HG03469 (cell line): Measurements from ENCODE around the gene TMEM170A.
"Not testable (repeated sequence)": the region's sequence is repeated elsewhere in the genome, so short reads cannot be mapped to it uniquely, and the experiment has no call there.

Experiments used
- ATAC-seq: cut with Tn5 transposase; IDR thresholded peaks from one replicate; pipeline ENCODE4 v1.9.1; 2021; ENCODE audit warnings: mild to moderate bottlenecking, moderate library complexity, moderate number of reproducible peaks; ENCODE audit not compliant: unreplicated experiment

TMEM170A gene

DNA sequence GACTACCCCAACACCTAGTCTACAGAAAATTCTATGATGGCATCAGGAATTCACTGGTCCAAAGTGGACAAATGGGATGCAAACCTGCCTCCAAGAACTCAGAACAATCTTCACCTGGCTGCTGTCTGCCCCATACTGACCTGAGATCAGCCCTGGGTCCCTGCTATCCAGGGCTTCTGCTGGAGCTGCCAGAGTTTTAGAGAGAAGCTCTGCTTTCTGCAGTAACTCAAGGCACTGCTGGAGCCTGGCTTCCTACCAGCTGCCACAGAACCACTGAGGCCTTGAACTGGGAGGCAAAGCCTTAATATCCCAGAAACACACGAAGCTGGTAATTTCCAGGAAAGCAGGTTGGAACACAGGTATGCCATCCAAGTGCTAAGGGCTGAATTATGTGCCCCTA, 7.5 kb downstream of the TMEM170A start:
- ATAC-seq, result no peak

GRCh38 chr16:75456486-75456885, 8.0 kb downstream of the TMEM170A start:
- not testable (repeated sequence) for ATAC-seq

- ATAC-seq, result no peak
Measured at GRCh38 chr16:75455677-75456076, 8.8 kb downstream of the TMEM170A start.

GRCh38 chr16:75452464-75453190, 11.9 kb downstream of the TMEM170A start:
- no peak for ATAC-seq

GRCh38 chr16:75446416-75446815, 18.1 kb downstream of the TMEM170A start:
- no peak for ATAC-seq

DNA sequence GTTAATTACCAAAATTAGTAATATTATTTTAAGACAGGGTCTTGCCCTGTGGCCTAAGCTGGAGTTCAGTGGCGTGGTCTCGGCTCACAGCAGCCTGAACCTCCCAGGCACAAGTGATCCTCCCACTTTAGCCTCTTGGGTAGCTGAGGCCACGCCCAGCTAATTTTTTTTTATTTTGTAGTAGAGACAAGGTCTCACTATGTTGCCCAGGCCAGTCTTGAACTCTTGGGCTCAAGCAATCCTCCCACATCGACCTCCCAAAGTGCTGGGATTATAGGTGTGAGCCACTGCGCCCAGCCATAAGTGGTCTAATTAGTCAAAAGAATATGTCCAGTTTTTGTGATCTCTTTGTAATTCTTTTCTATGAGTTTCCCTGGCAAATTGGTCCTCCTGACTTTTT, 19.2 kb downstream of the TMEM170A start:
- ATAC-seq, result no peak

GRCh38 chr16:75443298-75443697, 21.2 kb downstream of the TMEM170A start:
- no peak for ATAC-seq

GRCh38 chr16:75433732-75434413, 30.6 kb downstream of the TMEM170A start:
- ATAC-seq, result peak; percentile 51

- peak; percentile 81 for ATAC-seq
Measured at GRCh38 chr16:75432828-75433731, 31.4 kb downstream of the TMEM170A start, which contains the start of gene CFDP1. TSS of gene CFDP1 (minus strand) at chr16:75433503. CDS start at chr16:75433352, 151 bp downstream.

GRCh38 chr16:75429621-75430403, 34.7 kb downstream of the TMEM170A start:
- ATAC-seq, result no peak

DNA sequence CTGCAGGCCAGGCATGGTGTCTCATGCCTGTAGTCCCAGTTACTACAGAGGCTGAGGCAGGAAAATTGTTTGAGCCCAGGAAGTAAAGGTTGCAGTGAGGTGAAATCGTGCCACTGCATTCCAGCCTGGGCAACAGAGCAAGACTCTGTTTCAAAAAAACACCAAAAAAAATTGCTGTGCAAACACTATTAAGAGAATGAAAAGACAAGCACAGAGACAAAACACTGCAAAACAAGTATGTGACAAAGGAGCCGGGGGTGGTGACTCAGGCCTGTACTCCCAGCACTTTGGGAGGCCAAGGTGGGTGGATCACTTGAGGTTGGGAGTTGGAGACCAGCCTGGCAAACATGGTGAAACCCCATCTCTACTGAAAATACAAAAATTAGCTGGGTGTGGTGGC, 38.0 kb downstream of the TMEM170A start:
- not testable (repeated sequence) for ATAC-seq

DNA sequence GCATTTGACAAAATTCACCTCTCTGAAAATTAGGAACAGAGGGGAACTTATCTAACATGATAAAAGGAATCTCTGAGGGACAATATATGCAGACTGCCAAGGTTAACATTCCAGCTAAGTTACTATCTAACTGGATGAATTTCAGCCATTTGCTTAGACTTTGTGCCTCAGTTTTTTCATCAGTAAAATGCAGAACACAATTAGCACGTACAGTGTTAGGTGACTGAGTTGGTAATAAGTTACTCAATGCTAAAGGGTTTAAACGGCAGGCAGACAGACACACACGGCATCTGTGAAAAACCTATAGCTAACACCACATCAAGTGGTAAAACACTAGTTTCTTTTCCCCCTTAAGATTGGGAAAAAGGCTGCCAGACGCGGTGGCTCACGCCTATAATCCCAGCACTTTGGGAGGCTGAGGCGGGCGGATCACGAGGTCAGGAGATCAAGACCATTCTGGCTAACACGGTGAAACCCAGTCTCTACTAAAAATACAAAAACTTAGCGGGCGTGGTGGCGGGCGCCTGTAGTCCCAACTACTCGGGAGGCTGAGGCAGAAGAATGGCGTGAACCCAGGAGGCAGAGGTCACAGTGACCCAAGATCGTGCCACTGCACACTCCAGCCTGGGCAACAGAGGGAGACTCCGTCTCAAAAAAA, 40.3 kb downstream of the TMEM170A start:
- ATAC-seq, result not testable (repeated sequence)

DNA sequence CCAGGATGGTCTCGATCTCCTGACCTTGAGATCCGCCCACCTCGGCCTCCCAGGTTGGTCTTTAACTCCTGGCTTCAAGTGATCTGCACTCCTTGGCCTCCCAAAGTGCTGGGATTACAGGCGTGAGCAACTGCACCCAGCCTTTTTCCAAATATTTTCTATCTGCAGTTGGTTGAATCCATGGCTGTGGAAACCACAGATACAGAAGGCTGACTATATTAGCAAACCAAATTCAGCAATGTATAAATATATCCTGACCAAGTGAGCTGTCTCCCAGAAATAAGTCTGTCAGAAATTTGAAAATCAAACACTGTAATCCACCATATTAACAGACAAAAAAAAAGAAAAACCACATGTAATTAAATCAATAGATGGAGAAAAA, 40.8 kb downstream of the TMEM170A start:
- no peak for ATAC-seq

GRCh38 chr16:75421820-75422126, 42.7 kb downstream of the TMEM170A start:
- ATAC-seq, result no peak

DNA sequence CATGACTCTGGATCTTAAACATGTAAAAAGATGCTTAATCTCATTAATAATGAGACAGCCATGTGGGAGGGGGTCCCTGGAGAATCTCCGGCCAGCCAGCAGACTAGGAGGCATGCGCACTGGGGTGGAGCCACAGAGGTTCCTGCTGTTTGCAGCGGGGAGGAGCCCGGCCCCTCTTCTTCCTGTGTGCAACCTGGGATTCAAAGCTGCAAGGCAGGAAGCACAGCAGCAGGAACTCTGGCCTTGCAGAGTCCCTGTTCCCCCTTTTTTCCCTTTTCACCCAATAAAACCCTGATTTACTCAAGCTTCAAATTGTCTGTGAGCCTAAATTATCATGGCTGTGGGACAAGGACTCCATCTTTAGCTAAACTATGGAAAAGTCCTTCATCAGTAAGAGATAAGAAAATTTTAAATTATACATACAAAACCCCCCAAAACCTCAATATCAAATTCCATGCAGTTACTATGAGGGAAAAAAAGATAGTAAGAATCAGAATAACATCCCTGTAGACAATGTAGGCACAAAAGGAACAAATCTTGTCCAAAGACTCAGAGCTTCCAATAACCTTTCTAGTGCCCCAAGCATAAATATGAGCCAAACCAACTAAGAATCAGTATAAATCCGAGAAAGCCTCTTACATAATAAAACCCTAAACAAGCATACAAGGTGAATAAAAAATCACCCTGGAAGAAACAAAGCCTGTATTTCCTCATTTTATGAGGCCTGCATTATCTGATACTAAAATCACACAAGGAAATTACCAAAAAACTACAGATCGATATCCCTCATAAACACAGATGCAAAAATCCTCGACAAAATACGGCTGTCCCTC, 43.3 kb downstream of the TMEM170A start:
- no peak for ATAC-seq

DNA sequence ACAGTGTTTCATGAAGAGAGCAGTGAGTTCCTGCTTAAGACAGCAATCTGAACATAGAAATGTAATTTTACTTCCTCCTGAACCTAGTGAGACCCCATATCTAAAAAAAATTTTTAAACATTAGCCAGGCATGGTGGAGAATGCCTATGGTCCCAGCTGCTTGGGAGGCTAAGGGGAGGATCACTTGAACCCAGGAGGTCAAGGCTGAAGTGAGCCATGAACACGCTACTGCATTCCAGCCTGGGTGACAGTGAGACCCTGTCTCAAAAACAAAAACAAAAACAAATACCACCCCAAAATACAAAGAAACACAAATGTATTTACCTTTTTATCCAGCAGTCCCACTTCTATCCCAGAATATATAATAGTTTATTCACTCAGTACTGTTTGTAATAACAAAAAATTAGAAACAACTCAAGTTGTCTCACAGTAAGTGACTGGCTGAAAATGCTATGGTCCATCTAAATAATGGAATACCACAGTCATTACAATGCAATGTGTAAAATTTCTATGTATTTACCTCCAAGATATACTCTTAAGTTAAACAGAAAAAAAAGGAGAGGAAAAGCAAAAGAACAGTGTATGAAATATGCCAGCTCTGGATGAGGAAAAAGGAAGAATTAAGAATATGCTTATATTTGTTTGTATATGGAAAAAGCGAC, 47.5 kb downstream of the TMEM170A start:
- no peak for ATAC-seq

DNA sequence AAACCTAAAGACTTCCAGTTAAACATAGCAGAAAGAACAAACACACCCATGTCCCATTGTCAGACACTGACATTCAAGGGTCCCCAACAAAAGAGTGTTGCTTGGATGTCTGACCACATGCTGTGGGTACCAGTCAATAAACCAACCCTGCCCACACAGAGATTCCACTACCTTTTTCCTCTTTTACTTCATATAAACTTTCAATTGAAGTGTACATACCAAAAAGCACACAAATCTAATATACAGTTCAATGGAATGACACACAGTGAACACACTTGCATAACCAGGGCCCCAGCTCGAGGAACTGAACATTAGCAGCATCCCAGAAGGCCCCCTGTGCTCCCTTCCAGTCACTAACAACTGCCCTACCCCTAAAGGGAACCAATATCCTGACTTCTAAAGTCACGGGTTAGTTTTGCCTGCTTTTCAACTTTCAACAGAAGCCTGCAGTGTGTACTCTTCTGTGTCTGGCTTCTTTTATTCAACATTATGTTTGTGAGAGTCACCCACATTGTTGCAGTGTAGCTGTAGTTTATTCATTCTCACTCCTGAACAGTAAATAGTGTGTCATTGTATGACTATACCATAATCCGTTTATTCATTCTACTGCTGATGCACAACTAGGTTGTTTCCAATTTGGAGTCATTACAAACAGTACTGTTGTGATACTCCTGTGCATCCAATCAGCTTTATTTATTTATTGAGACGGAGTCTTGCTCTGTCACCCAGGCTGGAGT, 49.2 kb downstream of the TMEM170A start:
- ATAC-seq, result no peak

GRCh38 chr16:75413951-75414350, 50.5 kb downstream of the TMEM170A start:
- ATAC-seq, result no peak
